SK-N-SH (cell line): ENCODE measurements around the gene OSTF1. TPM values are rescaled to one million over a fixed set of nuclear protein-coding genes. Genes with fewer than 3 reads are reported as not detected.

ENCODE experiments used
- CTCF ChIA-PET: fragments of 300-600, 350-600 bp; formaldehyde crosslinking; extraction: SDS; loops from one replicate; lab custom pipeline; 2021; lab: Yijun Ruan, JAX
- POLR2A ChIA-PET: fragments of 350-600 bp; sonication (Branson Sonifier 250); formaldehyde crosslinking; extraction: SDS; loops from one replicate; lab custom pipeline; 2020; ENCODE audit warnings: antibody characterized with exemption, inconsistent platforms; lab: Yijun Ruan, JAX
- DNase-seq: peaks from one replicate; pipeline ENCODE4 v3.0.0; 2012
- H2AFZ ChIP-seq: fragments of 200-600 bp; sonication (generic); 2 replicates; pipeline ENCODE4 v1.8.1; 2016; ENCODE audit warnings: antibody characterized with exemption, mild to moderate bottlenecking, low read depth
- H3F3A ChIP-seq: fragments of 200-600 bp; sonication (generic); replicated peaks from 2 replicates; pipeline ENCODE3; 2016; ENCODE audit warnings: antibody characterized with exemption, mild to moderate bottlenecking; ENCODE audit not compliant: insufficient read depth
- H3K27ac ChIP-seq, 2 experiments: fragments of 200-500 bp in 1 of 2; fragments of 200-600 bp in 1 of 2; sonication (Bioruptor generic) in 1 of 2; sonication (generic), shearing (Covaris generic) in 1 of 2; 2 replicates each; pipeline versions ENCODE4 v1.5.1 to v1.6.1; 2014 to 2016; ENCODE audit warnings: low read depth in 2 of 2, inconsistent platforms in 1 of 2, low read length in 1 of 2, mild to moderate bottlenecking in 1 of 2, mixed read lengths in 1 of 2
- H3K27me3 ChIP-seq: fragments of 200-600 bp; sonication (generic), shearing (Covaris generic); 2 replicates; pipeline ENCODE4 v1.6.1; 2016; ENCODE audit warnings: mixed run types; ENCODE audit not compliant: insufficient read depth
- H3K36me3 ChIP-seq, 2 experiments: fragments of 200-500 bp in 1 of 2; fragments of 200-600 bp in 1 of 2; sonication (Bioruptor generic) in 1 of 2; sonication (generic) in 1 of 2; replicated peaks in 1 of 2; 2 replicates each; pipeline versions ENCODE3 to v1.5.1; 2014 to 2016; ENCODE audit warnings: low read length in 1 of 2, mild to moderate bottlenecking in 1 of 2; ENCODE audit not compliant: insufficient read depth in 2 of 2, control insufficient read depth in 1 of 2
- H3K4me1 ChIP-seq, 2 experiments: fragments of 200-500 bp in 1 of 2; fragments of 200-600 bp in 1 of 2; sonication (Bioruptor generic) in 1 of 2; sonication (generic), shearing (Covaris generic) in 1 of 2; 2 replicates each; pipeline versions ENCODE4 v1.5.1 to v1.6.1; 2014 to 2016; ENCODE audit warnings: low read depth in 1 of 2, low read length in 1 of 2, mixed run types in 1 of 2; ENCODE audit not compliant: insufficient read depth in 2 of 2, control insufficient read depth in 1 of 2
- H3K4me2 ChIP-seq: fragments of 200-600 bp; sonication (generic), shearing (Covaris generic); 2 replicates; pipeline ENCODE4 v1.6.1; 2017; ENCODE audit warnings: mixed run types
- H3K4me3 ChIP-seq, 2 experiments: fragments of 200-500 bp in 1 of 2; fragments of 200-600 bp in 1 of 2; sonication (Bioruptor generic) in 1 of 2; sonication (generic), shearing (Covaris generic) in 1 of 2; 2 replicates each; pipeline versions ENCODE4 v1.5.1 to v1.8.1; 2014 to 2016; ENCODE audit warnings: low read depth in 2 of 2, inconsistent platforms in 1 of 2, low read length in 1 of 2, mild to moderate bottlenecking in 1 of 2, mixed read lengths in 1 of 2, moderate library complexity in 1 of 2
- H3K79me2 ChIP-seq: fragments of 200-600 bp; sonication (generic); 2 replicates; pipeline ENCODE4 v1.8.1; 2017; ENCODE audit warnings: mild to moderate bottlenecking; ENCODE audit not compliant: insufficient read depth
- H3K9ac ChIP-seq: fragments of 200-600 bp; sonication (generic); 2 replicates; pipeline ENCODE4 v1.6.1; 2017; ENCODE audit warnings: mixed run types
- H3K9me2 ChIP-seq: fragments of 200-600 bp; sonication (generic); 2 replicates; pipeline ENCODE4 v1.6.1; 2017; ENCODE audit warnings: mixed run types
- H3K9me3 ChIP-seq: fragments of 200-600 bp; sonication (generic); 2 replicates; pipeline ENCODE4 v1.6.1; 2017; ENCODE audit warnings: mixed run types, mild to moderate bottlenecking, moderate library complexity
- H4K20me1 ChIP-seq: fragments of 200-600 bp; sonication (generic); 2 replicates; pipeline ENCODE4 v1.6.1; 2017; ENCODE audit warnings: mild to moderate bottlenecking, mixed run types; ENCODE audit not compliant: insufficient read depth
- CTCF ChIP-seq: fragments of 200-600 bp; sonication (generic); IDR thresholded peaks from 2 replicates; pipeline ENCODE4 v1.6.1; 2017; ENCODE audit warnings: antibody characterized with exemption, mild to moderate bottlenecking, moderate library complexity
- ELF1 ChIP-seq: IDR thresholded peaks from 2 replicates; pipeline ENCODE4 v1.4.0; 2012
- FOSL2 ChIP-seq: IDR thresholded peaks from 2 replicates; pipeline ENCODE4 v1.4.0; 2012; ENCODE audit warnings: low read depth, mild to moderate bottlenecking, moderate library complexity, borderline replicate concordance
- FOXJ3 ChIP-seq: sonication (generic); formaldehyde crosslinking; IDR thresholded peaks from 2 replicates; pipeline ENCODE4 v1.5.1; 2020; ENCODE audit warnings: mild to moderate bottlenecking, missing genetic modification reagents
- IRF3 ChIP-seq: fragments of 150-350 bp; IDR thresholded peaks from 2 replicates; pipeline ENCODE4 v1.6.1; 2016; ENCODE audit warnings: mild to moderate bottlenecking, low read depth, low read length
- RAD21 ChIP-seq: IDR thresholded peaks from 2 replicates; pipeline ENCODE4 v1.6.1; 2012; ENCODE audit warnings: mild to moderate bottlenecking, low read length
- YY1 ChIP-seq: IDR thresholded peaks from 2 replicates; pipeline ENCODE4 v1.4.0; 2012; ENCODE audit warnings: low read depth, mild to moderate bottlenecking
- WGBS: methylation state at CpG from one replicate; pipeline ENCODE4 v1.1.6; 2017; ENCODE audit warnings: low lambda C conversion rate; 5-methylcytosine and 5-hydroxymethylcytosine counted together
- polyA plus RNA-seq, 3 experiments: library from polyadenylated mRNA; depleted of rRNA; stranded (reverse); fragments of >200 nt; gene quantifications; 2 replicates each; pipeline ENCODE4 v1.2.3, GENCODE V29; 2012
- small RNA-seq, 7 experiments: library from RNA; depleted of rRNA; stranded (forward); fragments of <200 nt; gene quantifications; one replicate each; pipeline ENCODE3, GENCODE V24; 2012

Gene OSTF1
- polyA plus RNA-seq, 1 of the 3 experiments (the other 2 are of a cell fraction): 9.5 TPM

GRCh38 chr9:75186767-75187380 lies 98.6 kb downstream of the OSTF1 start:
- H4K20me1 ChIP-seq: no peaks in the 10 kb centered on the region
- POLR2A ChIA-PET: no interaction called here
- peak; percentile 34; the same call in 1 of the 2 replicates for TF ChIP-seq RAD21
- TF ChIP-seq FOSL2: no peak
- peak; percentile 91 for TF ChIP-seq CTCF

GRCh38 chr9:75188756-75189155 lies 100.4 kb downstream of the OSTF1 start:
- Histone ChIP-seq H3K36me3 (no peaks in the 10 kb centered on the region), H3K27me3 (peaks cover 21% of the 10 kb centered on the region; the same call in 1 of the 2 replicates), H3K9me3 (no peaks in the 10 kb centered on the region), H3K4me1 (no peaks in the 10 kb centered on the region), H3K79me2 (no peaks in the 10 kb centered on the region), H3K4me2 (no peak overlapping the region), H2AFZ (no peak overlapping the region), H3K27ac (no peak overlapping the region), H3K4me3 (no peak overlapping the region), H3K9ac (no peak overlapping the region), H3F3A (no peaks in the 10 kb centered on the region), H3K9me2 (no peaks in the 10 kb centered on the region; the same call in 1 of the 2 replicates), H4K20me1 (no peaks in the 10 kb centered on the region)
- ChIA-PET CTCF (no interaction called here), POLR2A (no interaction called here)
- 5% methylated on average over 2 of the region's 2 CpGs for WGBS
- no peak for TF ChIP-seq IRF3
- no peak for TF ChIP-seq FOXJ3
- DNase-seq: no peak

More at GRCh38 chr9:75186767-75187380, 98.6 kb downstream of the OSTF1 start:
- no peaks in the 10 kb centered on the region for H3K79me2 ChIP-seq
- H3K36me3 ChIP-seq: no peaks in the 10 kb centered on the region
- CTCF ChIA-PET: interaction anchor here (1.0 to 2.7 kb wide), 6 partner anchors 11 to 52 kb away, joined by 3 to 20 read pairs (median 4); no protein-coding TSS in a partner anchor
- no peaks in the 10 kb centered on the region; the same call in 1 of the 2 replicates for H3K9me2 ChIP-seq
- H3F3A ChIP-seq: no peaks in the 10 kb centered on the region
- H3K9ac ChIP-seq: no peak overlapping the region
- H3K4me2 ChIP-seq: no peak overlapping the region; the same call in 1 of the 2 replicates
- 9% methylated on average over 4 of the region's 4 CpGs for WGBS
- no peak overlapping the region for H3K27ac ChIP-seq
- DNase-seq: peak; percentile 8
- no peaks in the 10 kb centered on the region for H3K9me3 ChIP-seq
- H3K4me3 ChIP-seq: no peak overlapping the region; a peak in 1 of 4 replicates
- H3K27me3 ChIP-seq: peaks cover 21% of the 10 kb centered on the region; the same call in 1 of the 2 replicates
- H2AFZ ChIP-seq: no peak overlapping the region
- H3K4me1 ChIP-seq: no peaks in the 10 kb centered on the region

- ChIA-PET POLR2A (no interaction called here), CTCF (no interaction called here)
These were observed 102.4 kb downstream of the OSTF1 start for GRCh38 chr9:75190762-75191161.

More at GRCh38 chr9:75190762-75191161, 102.4 kb downstream of the OSTF1 start:
- Histone ChIP-seq H2AFZ (no peak overlapping the region), H4K20me1 (no peaks in the 10 kb centered on the region), H3K4me2 (no peak overlapping the region), H3K4me3 (no peak overlapping the region), H3K9me2 (no peaks in the 10 kb centered on the region; the same call in 1 of the 2 replicates), H3K9me3 (no peaks in the 10 kb centered on the region), H3K27me3 (peaks cover 35% of the 10 kb centered on the region; the same call in 1 of the 2 replicates), H3K27ac (no peak overlapping the region), H3K9ac (no peak overlapping the region), H3K4me1 (no peaks in the 10 kb centered on the region), H3F3A (no peaks in the 10 kb centered on the region), H3K36me3 (no peaks in the 10 kb centered on the region), H3K79me2 (no peaks in the 10 kb centered on the region)
- no peak for TF ChIP-seq YY1
- TF ChIP-seq ELF1: no peak
- no peak for DNase-seq
- WGBS: 3% methylated on average over 2 of the region's 2 CpGs

Small RNA genes within 50 kb of the gene (small RNA-seq; reads per million reads assigned to genes)
- gene RF00019: 0 reads per million in 7 experiments

Other genes starting within 250 kb of the OSTF1 start
- gene TRPM6, start 200.6 kb upstream of the OSTF1 start, polyA plus RNA-seq (2012; rRNA removed): 0.03 and 0.08 TPM in 2 replicates
- gene C9orf40, start 135.6 kb upstream of the OSTF1 start, polyA plus RNA-seq (2012; rRNA removed): 2.0 TPM in 2 replicates
- gene CARNMT1, start 60.2 kb upstream of the OSTF1 start, polyA plus RNA-seq (2012; rRNA removed): 4.4 and 5.7 TPM in 2 replicates
- gene NMRK1, start 359 bp upstream of the OSTF1 start, polyA plus RNA-seq (2012; rRNA removed): 8.4 and 9.7 TPM in 2 replicates